Measurements from ENCODE around the gene PODXL2.

The PODXL2 gene

DNA sequence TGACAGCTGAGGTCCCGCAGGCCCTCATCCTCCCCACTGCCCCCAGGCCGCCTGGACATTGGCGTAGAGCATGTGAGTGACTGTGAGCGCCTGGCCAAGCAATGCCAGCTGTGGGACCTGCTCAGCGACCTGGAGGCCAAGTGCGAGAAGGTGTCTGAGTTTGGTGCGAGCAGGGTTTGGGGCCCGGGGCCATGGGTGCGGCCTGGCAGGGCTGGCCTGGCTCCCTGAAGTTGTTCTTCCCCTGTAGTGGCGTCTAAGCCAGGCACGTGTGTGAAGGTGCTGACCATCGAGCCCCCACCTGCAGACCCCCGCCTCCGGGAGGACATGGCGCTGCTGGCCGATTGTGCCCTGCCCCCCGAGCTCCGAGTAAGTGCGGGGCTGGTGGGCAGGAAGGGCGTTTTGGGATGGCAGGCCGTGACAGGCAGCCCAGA, 48.0 kb downstream of the PODXL2 start:
- Histone ChIP-seq H3K4me3 (replicated peaks; ENCODE audit: insufficient read depth, low read length) (no peak overlapping the region), H3K27ac (replicated peaks) (no peak overlapping the region), H3K27me3 (ENCODE audit: insufficient read depth, poor library complexity, severe bottlenecking) (no peaks in the 10 kb centered on the region)
- DNase-seq (ENCODE audit: low read depth in 1 of 2, low spot score in 1 of 2): no peak
- TF ChIP-seq POLR2AphosphoS5 (IDR thresholded peaks at IDR 0.05; ENCODE audit: low read depth) (no peak), GABPA (IDR thresholded peaks at IDR 0.05; ENCODE audit: low read depth) (no peak), SPI1 (IDR thresholded peaks at IDR 0.05; ENCODE audit: borderline replicate concordance, low read depth) (no peak)
- TF ChIP-seq, protein P1, sequence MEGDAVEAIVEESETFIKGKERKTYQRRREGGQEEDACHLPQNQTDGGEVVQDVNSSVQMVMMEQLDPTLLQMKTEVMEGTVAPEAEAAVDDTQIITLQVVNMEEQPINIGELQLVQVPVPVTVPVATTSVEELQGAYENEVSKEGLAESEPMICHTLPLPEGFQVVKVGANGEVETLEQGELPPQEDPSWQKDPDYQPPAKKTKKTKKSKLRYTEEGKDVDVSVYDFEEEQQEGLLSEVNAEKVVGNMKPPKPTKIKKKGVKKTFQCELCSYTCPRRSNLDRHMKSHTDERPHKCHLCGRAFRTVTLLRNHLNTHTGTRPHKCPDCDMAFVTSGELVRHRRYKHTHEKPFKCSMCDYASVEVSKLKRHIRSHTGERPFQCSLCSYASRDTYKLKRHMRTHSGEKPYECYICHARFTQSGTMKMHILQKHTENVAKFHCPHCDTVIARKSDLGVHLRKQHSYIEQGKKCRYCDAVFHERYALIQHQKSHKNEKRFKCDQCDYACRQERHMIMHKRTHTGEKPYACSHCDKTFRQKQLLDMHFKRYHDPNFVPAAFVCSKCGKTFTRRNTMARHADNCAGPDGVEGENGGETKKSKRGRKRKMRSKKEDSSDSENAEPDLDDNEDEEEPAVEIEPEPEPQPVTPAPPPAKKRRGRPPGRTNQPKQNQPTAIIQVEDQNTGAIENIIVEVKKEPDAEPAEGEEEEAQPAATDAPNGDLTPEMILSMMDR (IDR thresholded peaks at IDR 0.05; ENCODE audit: insufficient read depth, low read length): no peak
- TF ChIP-seq, protein P2, sequence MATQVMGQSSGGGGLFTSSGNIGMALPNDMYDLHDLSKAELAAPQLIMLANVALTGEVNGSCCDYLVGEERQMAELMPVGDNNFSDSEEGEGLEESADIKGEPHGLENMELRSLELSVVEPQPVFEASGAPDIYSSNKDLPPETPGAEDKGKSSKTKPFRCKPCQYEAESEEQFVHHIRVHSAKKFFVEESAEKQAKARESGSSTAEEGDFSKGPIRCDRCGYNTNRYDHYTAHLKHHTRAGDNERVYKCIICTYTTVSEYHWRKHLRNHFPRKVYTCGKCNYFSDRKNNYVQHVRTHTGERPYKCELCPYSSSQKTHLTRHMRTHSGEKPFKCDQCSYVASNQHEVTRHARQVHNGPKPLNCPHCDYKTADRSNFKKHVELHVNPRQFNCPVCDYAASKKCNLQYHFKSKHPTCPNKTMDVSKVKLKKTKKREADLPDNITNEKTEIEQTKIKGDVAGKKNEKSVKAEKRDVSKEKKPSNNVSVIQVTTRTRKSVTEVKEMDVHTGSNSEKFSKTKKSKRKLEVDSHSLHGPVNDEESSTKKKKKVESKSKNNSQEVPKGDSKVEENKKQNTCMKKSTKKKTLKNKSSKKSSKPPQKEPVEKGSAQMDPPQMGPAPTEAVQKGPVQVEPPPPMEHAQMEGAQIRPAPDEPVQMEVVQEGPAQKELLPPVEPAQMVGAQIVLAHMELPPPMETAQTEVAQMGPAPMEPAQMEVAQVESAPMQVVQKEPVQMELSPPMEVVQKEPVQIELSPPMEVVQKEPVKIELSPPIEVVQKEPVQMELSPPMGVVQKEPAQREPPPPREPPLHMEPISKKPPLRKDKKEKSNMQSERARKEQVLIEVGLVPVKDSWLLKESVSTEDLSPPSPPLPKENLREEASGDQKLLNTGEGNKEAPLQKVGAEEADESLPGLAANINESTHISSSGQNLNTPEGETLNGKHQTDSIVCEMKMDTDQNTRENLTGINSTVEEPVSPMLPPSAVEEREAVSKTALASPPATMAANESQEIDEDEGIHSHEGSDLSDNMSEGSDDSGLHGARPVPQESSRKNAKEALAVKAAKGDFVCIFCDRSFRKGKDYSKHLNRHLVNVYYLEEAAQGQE (IDR thresholded peaks at IDR 0.05; ENCODE audit: insufficient replicate concordance, low read depth): no peak

DNA sequence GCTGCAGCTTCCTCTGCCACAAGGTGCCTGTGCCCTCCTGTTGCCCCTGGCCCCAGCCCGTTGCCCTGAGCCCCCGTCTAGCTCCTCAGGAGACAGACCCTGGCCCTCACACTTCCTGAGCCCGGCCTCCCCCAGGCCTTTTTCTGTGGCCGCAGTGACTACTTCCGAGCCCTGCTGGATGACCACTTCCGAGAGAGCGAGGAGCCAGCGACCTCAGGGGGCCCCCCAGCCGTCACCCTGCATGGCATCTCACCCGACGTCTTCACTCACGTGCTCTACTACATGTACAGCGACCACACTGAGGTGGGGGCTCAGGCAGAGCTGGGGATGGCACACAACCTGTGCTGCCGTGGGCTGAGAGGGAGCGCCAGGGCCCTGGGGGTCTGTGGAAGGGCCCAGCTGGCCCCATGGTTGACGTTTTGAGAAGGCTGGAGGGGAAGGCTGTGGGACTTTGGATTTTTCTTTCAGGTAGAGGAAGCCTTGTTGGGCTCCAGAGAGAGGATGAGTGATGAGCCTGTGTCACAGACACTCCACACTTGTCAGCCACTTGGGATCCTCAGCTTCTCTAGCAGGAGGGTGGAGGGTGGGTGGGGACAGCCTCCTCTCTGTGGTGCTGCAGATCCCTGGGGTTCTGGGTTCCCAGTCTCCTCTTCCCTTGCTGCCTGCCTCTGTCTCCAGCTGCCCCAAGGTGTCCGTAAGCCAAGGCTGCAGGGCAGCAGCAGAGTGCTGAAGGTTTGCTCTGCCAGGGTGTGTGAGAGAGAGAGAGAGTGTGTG, 48.7 kb downstream of the PODXL2 start:
- peak overlapping the region; percentile 53 for H3K27ac ChIP-seq (replicated peaks)

DNA sequence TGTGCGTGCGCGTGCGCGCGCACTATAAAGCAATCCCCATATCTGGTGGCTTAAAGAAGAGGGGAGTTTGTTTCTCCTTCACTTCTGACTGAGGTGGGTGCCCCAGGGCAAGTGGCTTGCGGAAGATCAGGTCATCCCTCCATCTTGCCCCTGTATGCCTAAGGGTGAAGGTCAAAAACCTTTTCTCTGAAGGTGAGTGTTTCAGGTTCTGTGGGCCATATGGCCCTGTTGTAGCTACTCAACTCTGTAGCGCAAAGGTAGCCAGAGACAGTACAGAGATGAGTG, 49.3 kb downstream of the PODXL2 start:
- no peak for TF ChIP-seq POLR2AphosphoS5 (IDR thresholded peaks at IDR 0.05; ENCODE audit: low read depth)
- TF ChIP-seq, protein P1 (IDR thresholded peaks at IDR 0.05; ENCODE audit: insufficient read depth, low read length): no peak
- peak overlapping the region; percentile 53 for H3K27ac ChIP-seq (replicated peaks)
- no peak for DNase-seq (ENCODE audit: low read depth in 1 of 2, low spot score in 1 of 2)
- H3K27me3 ChIP-seq (ENCODE audit: insufficient read depth, poor library complexity, severe bottlenecking): no peaks in the 10 kb centered on the region
- no peak overlapping the region for H3K4me3 ChIP-seq (replicated peaks; ENCODE audit: insufficient read depth, low read length)

More for the DNA sequence above, 48.7 kb downstream of the PODXL2 start:
- no peak overlapping the region for H3K4me3 ChIP-seq (replicated peaks; ENCODE audit: insufficient read depth, low read length)
- no peak for TF ChIP-seq SPI1 (IDR thresholded peaks at IDR 0.05; ENCODE audit: borderline replicate concordance, low read depth)
- TF ChIP-seq, protein P2 (IDR thresholded peaks at IDR 0.05; ENCODE audit: insufficient replicate concordance, low read depth): no peak
- no peak for TF ChIP-seq GABPA (IDR thresholded peaks at IDR 0.05; ENCODE audit: low read depth)
- TF ChIP-seq, protein P1 (IDR thresholded peaks at IDR 0.05; ENCODE audit: insufficient read depth, low read length): no peak
- no peak for TF ChIP-seq POLR2AphosphoS5 (IDR thresholded peaks at IDR 0.05; ENCODE audit: low read depth)
- H3K27me3 ChIP-seq (ENCODE audit: insufficient read depth, poor library complexity, severe bottlenecking): no peaks in the 10 kb centered on the region
- no peak for DNase-seq (ENCODE audit: low read depth in 1 of 2, low spot score in 1 of 2)

Measured in HL-60 (cell line).